Vagina (tissue), 2 donors: Measurements from ENCODE around the gene ZNF771. TPM values are rescaled to one million over a fixed set of nuclear protein-coding genes. Genes with fewer than 3 reads are reported as not detected.

Source experiments
- DNase-seq, 2 donors: peaks; one replicate each; pipeline ENCODE4 v3.0.0-alpha.2; 2017; ENCODE audit errors: extremely low spot score in 2 of 2
- H3K27ac ChIP-seq: fragments of 200-600 bp; sonication (generic); one replicate; pipeline ENCODE4 v1.5.1; 2019
- H3K27me3 ChIP-seq: fragments of 200-600 bp; sonication (generic); one replicate; pipeline ENCODE4 v1.5.1; 2019
- H3K36me3 ChIP-seq, 2 donors: fragments of 200-600 bp; sonication (generic); one replicate each; pipeline ENCODE4 v1.5.1; 2017 to 2019
- H3K4me1 ChIP-seq: fragments of 200-600 bp; sonication (generic); one replicate; pipeline ENCODE4 v1.5.1; 2019
- H3K4me3 ChIP-seq, 2 donors: fragments of 200-600 bp; sonication (generic); 1 replicate in 1 of 2; 2 replicates in 1 of 2; pipeline ENCODE4 v1.5.1; 2016 to 2019
- H3K9me3 ChIP-seq: fragments of 200-600 bp; sonication (generic); one replicate; pipeline ENCODE4 v1.5.1; 2019
- CTCF ChIP-seq, 3 experiments: fragments of 450-650 bp in 2 of 3; fragments of 200-600 bp in 1 of 3; sonication (generic) in 1 of 3; IDR thresholded peaks; one replicate each; pipeline ENCODE4 v1.5.1; 2017 to 2019; ENCODE audit warnings: antibody characterized with exemption in 3 of 3, mild to moderate bottlenecking in 2 of 3, moderate library complexity in 2 of 3
- POLR2A ChIP-seq, 2 donors: fragments of 450-650 bp; IDR thresholded peaks; one replicate each; pipeline ENCODE4 v1.6.1; 2017; ENCODE audit warnings: antibody characterized with exemption in 2 of 2, mild to moderate bottlenecking in 2 of 2, moderate library complexity in 2 of 2
- POLR2AphosphoS5 ChIP-seq, 2 donors: sonication (generic); formaldehyde crosslinking; IDR thresholded peaks; one replicate each; pipeline ENCODE4 v1.9.0; 2017; ENCODE audit warnings: antibody characterized with exemption in 2 of 2, mild to moderate bottlenecking in 2 of 2, low read depth in 1 of 2; ENCODE audit not compliant: insufficient read depth in 1 of 2
- intact Hi-C: fragments of 100-400 bp; cut with DNase I; formaldehyde crosslinking; loops from one replicate; pipeline ENCODE4 v1.15.1; 2023
- total RNA-seq: library from RNA; depleted of rRNA; stranded (reverse); fragments of >200 nt; gene quantifications from one replicate; pipeline ENCODE4 v1.2.3, GENCODE V29; 2016

Gene ZNF771
- total RNA-seq, 1 donor from 2014 or later, result 42.7 TPM

DNA sequence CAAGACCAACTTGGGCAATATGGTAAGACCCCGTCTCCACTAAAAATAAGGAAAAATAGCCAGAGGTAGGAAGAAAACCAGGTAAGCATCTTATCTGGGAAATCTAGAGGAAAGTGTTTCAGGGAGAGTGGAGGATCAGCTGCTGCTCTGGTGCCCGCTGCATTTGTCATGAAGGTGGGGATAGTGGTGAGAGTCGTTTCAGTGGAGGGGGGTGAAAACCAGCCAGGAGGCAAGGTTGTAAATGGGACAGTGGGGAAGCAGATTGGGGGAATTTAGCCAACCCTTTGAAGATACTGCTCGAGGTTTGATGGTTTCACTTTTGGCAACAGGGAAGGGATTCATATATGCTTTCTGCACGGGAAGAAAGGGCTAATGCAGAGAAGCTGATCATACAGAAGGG is 13.6 kb downstream of the ZNF771 start:
- Histone ChIP-seq H3K27ac (no peak overlapping the region), H3K9me3 (no peaks in the 10 kb centered on the region), H3K4me1 (peaks cover 14% of the 10 kb centered on the region), H3K27me3 (no peaks in the 10 kb centered on the region), H3K36me3 (peaks cover 0 to 33% of the 10 kb centered on the region in 2 donors), H3K4me3 (no peak overlapping the region)
- intact Hi-C loops, result no loop called here
- TF ChIP-seq POLR2A (IDR thresholded peaks at IDR 0.05) (no peak), POLR2AphosphoS5 (IDR thresholded peaks at IDR 0.05; ENCODE audit: insufficient read depth in 1 of 2, low read depth in 1 of 2) (no peak), CTCF (IDR thresholded peaks at IDR 0.05) (no peak)
- DNase-seq, result no peak

DNA sequence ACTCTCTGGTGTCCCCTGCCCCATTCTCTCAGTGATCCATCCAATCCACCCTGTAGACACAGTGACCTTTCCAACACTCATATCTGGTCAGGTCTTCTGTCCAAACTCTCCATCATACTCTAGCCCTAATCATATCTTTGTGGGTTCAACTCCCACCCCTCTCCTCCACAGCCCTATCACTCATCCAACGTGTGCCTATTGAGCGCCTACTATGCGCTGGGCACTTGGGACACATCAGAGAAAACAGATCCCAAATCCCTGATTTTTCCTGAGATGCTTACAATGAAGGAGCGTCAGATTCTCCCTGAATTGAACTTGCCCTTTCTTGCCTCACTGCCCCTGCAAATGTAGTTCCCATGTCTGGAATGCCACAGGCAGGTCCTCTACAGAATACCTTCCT is 20.6 kb downstream of the ZNF771 start:
- DNase-seq, result no peak
- Histone ChIP-seq H3K27ac (no peak overlapping the region), H3K4me1 (peaks cover 21% of the 10 kb centered on the region), H3K9me3 (no peaks in the 10 kb centered on the region), H3K36me3 (peaks cover 0 to 21% of the 10 kb centered on the region in 2 donors), H3K27me3 (no peaks in the 10 kb centered on the region), H3K4me3 (no peak overlapping the region)
- intact Hi-C loops, result no loop called here
- no peak for TF ChIP-seq CTCF (IDR thresholded peaks at IDR 0.05)
- no peak for TF ChIP-seq POLR2A (IDR thresholded peaks at IDR 0.05)
- TF ChIP-seq POLR2AphosphoS5 (IDR thresholded peaks at IDR 0.05; ENCODE audit: insufficient read depth in 1 of 2, low read depth in 1 of 2), result no peak

DNA sequence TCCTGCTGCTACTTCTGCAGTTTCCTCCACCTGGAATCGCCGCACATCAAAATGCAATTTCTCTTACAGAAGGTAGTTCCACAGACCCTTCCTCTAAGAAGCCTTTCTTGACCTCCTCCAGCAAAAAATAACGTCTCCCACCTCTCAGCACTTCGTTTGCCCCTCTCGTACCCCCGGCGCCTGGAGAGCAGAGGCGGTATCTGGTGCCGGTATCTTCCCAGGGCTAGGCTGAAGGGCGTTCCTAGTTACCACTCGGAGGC is 21.9 kb downstream of the ZNF771 start:
- DNase-seq, result no peak
- Histone ChIP-seq H3K9me3 (no peaks in the 10 kb centered on the region), H3K27ac (peak overlapping the region; percentile 40), H3K36me3 (peaks cover 0 to 9% of the 10 kb centered on the region in 2 donors), H3K4me3 (peak overlapping the region; percentile 62 to 79), H3K27me3 (no peaks in the 10 kb centered on the region), H3K4me1 (peaks cover 21% of the 10 kb centered on the region)
- TF ChIP-seq POLR2A (IDR thresholded peaks at IDR 0.05), result no peak
- no peak for TF ChIP-seq CTCF (IDR thresholded peaks at IDR 0.05)
- no peak for TF ChIP-seq POLR2AphosphoS5 (IDR thresholded peaks at IDR 0.05; ENCODE audit: insufficient read depth in 1 of 2, low read depth in 1 of 2)
- intact Hi-C loops, result no loop called here

DNA sequence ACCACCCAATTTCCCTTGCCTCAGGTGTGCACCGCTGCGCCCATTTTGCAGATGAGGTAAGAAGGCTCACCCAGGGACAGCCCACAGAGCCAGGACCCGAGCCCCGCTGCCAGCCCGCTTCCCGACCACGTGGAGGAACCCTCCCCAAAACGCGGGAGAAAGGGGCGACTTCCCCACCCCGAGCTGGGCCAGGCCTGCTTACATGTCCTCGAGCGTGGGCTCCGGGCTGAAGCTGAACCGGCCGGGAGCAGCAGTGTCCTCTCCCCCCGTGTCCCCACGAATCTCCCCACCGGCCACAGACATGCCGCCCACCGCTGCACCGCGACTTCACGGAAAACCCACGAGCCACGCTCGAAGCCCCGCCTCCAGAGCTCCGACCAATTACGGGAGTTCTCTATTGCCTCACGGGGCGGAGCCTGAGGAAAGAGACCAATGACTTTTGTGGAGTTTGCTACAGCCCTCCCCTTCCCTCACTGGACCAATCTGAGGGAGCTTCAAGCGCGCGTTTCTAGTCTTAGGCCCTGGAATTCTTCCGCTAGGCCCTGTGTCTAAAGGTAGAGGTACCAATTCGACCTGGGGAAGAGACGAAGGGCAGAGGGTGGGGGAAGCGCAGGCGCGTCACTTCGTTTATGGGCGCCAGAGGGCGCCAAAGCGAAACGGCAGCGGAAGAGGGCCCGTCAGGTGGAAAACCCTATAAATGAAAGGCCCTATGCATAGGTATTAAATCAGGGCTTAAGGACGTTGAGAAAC is 22.4 kb downstream of the ZNF771 start, which contains the start of gene DCTPP1:
Gene DCTPP1 (minus strand): TSS at position 353 of the 750 bp plus-strand sequence. CDS start 50 bp downstream, at position 303.
- Histone ChIP-seq H3K4me1 (peaks cover 21% of the 10 kb centered on the region), H3K27me3 (no peaks in the 10 kb centered on the region), H3K4me3 (peak within 1 kb of the TSS; percentile 62 to 79), H3K36me3 (peaks cover 0 to 4% of the 10 kb centered on the region in 2 donors), H3K9me3 (no peaks in the 10 kb centered on the region), H3K27ac (peak within 1 kb of the TSS; percentile 40)
- peak in 1 of 2 donors; percentile 98 for DNase-seq
- intact Hi-C loops, result no loop called here
- TF ChIP-seq POLR2AphosphoS5 (IDR thresholded peaks at IDR 0.05; ENCODE audit: insufficient read depth in 1 of 2, low read depth in 1 of 2) (peak; percentile 74 to 95), CTCF (IDR thresholded peaks at IDR 0.05) (peak; percentile 57 to 69 (median 63)), POLR2A (IDR thresholded peaks at IDR 0.05) (no peak)

DNA sequence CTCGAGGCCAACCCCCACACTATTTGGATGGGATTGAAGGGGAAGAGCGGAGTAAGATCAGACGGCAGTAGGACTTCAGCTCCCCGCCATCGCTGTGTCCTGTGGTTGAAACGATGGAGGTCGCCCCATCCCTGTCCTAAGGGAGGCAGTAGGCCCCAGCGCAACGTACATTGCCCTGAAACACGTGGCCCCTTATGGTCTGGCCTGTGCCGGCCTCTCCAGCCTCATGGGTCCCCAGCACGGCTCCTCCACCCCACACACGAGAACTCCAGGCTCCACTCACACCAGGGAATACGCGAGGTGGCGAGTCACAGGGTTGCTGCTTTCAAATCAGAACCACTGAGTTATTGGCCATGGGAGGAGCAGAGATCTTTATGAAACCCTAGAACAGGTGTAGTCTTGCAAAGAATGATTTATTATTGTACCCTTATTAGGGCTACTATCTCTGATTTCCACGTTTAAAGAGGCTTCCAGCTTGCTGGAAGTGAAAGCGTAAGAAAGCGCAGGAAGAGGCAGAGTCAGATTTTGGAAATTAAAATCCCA is 23.1 kb downstream of the ZNF771 start:
- Histone ChIP-seq H3K4me3 (peak overlapping the region; percentile 62 to 79), H3K27ac (peak overlapping the region; percentile 31), H3K4me1 (peaks cover 21% of the 10 kb centered on the region), H3K36me3 (no peaks in the 10 kb centered on the region), H3K9me3 (no peaks in the 10 kb centered on the region), H3K27me3 (no peaks in the 10 kb centered on the region)
- DNase-seq, result no peak
- intact Hi-C loops, result no loop called here
- TF ChIP-seq POLR2AphosphoS5 (IDR thresholded peaks at IDR 0.05; ENCODE audit: insufficient read depth in 1 of 2, low read depth in 1 of 2) (no peak), POLR2A (IDR thresholded peaks at IDR 0.05) (no peak), CTCF (IDR thresholded peaks at IDR 0.05) (peak in 1 of 3 experiments; percentile 13)
